Activated gamma-delta T cell treated with anti-CD3 and anti-CD28 coated beads, Interleukin-2, amount 50 U/mL, for 16 hours (primary cell): Measurements from ENCODE around the gene ALOX5.
"Not testable (repeated sequence)": the region's sequence is repeated elsewhere in the genome, so short reads cannot be mapped to it uniquely, and the experiment has no call there.

Source experiments
- DNase-seq: peaks from one replicate; pipeline ENCODE4 v3.0.0-alpha.2; 2020; ENCODE audit warnings: low read depth

The ALOX5 gene

DNA sequence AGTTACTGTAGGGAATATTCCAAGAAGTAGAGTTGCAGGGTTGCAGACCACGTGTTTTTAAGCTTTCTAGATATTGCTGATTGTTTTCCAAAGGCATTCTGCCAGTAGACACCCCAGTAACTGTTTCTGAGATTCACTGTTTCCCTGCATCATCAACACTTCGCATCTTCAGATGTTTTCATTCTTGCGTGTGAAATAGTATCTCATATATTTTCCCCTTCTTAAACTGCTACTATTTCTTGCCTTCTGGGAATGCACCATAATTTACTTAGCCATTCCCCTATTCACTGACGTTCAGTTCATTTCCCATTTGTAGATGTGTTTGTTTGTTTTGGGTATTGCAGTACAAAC, 30.7 kb downstream of the ALOX5 start:
- no peak for DNase-seq

DNA sequence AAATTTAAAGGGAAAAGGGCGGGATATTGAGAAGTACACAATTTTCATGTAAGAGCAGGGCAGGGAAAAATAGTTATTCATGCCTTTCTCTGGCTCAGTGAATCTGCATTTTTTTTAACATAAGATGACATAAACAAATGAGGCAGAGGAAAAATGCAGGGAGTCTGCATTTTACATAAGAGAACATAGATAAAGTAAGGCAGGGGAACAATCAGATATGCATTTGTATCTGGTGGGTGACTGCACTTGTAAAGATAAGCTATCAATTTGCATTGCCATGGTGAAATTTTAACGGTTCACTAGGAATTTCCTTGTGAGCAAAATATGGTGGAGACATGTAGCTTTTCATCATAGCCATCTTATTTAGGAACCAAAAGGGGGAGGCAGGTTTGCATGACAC, 33.5 kb downstream of the ALOX5 start:
- DNase-seq = no peak

DNA sequence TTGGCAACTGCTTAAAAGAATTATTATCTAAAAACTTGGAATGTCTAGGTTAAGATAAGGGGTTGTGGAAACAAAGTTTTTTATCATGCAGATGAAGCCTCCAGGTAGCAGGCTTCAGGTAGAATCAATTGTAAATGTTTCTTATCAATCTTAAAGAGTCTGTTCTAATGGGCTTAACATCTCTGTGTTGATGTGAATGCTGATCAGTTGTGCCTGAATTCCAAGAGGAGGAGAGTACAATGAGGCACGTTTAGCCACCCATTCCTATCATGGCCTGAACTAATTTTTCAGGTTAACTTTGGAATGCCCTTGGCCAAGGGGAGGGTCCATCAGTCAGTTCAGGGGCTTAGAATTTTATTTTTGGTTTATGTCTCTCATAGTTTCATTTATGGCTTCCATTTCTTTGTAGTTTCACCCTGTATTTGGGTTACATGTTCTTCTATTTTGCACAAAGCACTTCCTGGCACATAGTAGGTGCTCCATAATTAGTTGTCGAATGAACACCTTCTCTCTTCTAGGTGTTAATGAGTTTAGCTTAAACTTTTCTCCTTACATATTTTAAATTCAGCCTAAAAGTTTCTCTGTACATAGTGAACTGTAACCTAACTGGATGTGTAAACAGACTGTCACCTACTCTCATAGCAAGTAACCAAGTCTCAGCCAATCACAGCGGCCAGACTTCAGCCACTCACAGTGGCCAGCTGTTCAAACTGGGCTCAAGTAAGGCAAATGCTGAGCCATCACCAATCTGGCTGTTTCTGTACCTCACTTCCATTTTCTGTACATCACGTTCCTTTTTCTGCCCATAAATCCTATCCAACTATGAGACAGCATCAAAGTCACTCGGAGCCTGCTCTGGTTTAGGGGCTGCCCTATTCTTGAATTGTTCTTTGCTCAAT, 34.7 kb downstream of the ALOX5 start:
- no peak for DNase-seq

- not testable (repeated sequence) for DNase-seq
Observed at GRCh38 chr10:45409347-45409746, 35.3 kb downstream of the ALOX5 start.

DNA sequence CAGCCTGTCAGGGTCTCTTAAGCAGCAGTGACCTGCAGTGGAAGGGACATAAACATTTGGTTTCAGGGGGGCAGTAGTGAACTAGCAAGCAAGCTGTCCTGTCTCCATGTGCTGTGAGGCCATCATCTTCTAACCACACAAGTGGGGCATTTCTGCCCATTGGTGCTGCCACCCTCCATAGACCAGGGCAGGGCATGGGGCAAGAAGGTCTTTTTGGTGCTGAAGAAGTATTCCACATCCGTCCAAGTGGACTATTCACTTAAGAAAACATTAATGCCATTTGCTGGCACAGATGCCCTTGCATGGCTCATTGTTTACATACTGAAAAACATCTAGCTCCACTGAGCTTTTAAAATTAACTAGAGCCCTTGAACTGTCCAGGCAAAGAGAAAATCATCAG, 35.8 kb downstream of the ALOX5 start:
- DNase-seq = no peak

DNA sequence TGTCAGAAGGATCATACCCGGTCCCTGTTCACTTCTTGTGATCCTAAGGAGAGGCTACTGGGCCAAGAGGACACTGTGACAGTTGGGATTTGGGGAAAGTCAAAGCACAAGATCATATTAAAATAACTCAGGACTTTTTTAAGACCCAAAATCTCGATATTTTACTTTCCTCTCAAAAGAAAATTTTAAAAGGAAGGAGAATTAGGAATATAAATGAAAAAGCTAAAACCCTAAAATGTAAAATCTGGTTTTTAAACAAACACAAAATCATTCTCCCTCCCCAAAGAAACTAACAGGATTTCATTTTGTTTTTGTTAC, 36.4 kb downstream of the ALOX5 start:
- no peak for DNase-seq

DNA sequence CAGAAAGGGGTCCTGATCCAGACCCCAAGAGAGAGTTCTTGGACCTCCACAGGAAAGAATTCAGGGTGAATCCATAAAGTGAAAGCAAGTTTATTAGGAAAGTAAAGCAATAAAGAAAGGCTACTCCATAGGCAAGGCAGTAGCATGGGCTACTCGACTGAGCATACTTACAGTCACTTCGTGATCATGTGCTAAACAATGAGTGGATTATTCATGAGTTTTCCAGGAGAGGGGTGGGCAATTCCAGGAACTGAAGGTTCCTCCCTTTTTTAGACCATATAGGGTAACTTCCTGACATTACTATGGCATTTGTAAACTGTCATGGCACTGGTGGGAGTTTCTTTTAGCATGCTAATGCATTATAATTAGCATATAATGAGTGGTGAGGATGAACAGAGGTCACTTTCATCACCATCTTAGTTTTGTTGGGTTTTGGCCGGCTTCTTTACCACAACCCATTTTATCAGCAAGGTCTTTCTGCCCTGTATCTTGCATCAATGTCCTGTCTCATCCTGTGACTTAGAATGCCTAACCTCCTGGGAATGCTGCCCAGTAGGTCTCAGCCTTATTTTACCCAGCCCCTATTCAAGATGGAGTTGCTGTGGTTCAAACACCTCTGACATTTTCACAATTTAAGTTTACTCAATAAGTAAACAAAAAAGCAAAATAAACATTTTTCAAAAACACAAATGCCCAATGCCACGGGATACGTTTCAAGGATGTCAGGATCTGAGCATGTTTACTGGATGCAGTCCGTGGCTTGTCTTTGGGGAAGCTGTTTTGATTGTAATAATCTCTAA, 37.0 kb downstream of the ALOX5 start:
- DNase-seq = no peak

- no peak for DNase-seq
Observed at GRCh38 chr10:45411607-45411940, 37.6 kb downstream of the ALOX5 start.

GRCh38 chr10:45415062-45415461, 41.0 kb downstream of the ALOX5 start:
- DNase-seq = not testable (repeated sequence)

GRCh38 chr10:45416603-45417002, 42.6 kb downstream of the ALOX5 start:
- no peak for DNase-seq

DNA sequence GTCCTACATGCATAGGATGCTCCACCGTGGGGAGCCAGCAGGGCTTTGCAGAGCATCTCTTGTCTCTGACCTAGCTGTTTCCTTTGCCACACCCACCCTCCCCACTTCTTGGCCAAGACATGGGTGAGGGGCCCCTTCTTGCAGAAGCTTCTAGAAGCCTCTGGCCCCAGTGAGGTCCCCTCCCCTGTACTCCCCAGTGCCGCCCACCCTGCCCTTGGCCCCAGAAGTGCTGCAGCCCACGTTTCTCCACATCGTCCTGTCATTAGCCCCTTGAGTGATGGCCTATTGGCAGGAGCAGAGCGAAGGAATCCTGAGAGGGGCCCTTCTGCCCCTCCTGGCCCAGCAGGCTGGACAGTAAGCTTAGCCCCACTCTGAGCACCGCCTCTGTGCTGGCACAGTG, 43.7 kb downstream of the ALOX5 start:
- DNase-seq = no peak

GRCh38 chr10:45418417-45418848, 44.4 kb downstream of the ALOX5 start:
- DNase-seq = no peak

DNA sequence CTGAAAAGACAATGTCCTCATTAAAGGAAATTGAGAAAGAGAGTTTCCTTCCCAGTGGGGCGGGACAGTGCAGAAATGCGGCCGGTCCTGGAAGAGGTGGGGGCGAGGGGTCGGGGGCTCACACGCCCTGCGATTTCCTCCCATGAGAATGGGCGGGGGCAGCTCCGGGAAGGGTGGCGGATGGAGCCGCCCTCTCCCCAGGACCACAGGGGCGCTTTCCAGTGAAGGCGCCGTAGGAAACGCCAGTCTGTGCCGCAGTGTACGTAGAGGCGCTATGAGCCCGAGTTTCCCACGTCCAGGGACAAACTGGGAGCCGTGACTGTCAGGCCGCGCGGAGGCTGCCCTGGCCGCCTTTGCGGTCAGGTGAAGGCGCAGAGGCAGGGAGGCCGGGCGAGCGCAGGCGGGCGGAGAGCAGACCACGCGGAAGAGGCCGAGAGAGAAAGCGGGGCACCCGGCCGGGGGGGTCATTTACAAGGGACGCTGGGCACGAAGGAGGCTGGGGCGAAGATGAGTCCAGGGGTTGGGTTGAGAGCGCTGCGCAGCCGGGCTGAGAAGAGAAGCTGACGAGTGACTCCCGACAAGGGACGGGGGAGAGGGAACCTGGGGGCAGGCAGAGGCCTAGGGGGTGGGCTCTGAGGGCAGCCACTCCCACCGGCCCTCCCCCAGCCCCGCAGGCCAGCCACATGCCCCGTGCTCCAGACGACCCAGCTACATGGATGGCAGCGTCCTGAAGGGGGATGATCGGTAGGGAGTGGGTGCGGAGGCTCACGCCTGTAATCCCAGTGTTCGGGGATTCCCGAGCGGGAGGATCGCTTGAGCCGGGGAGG, 45.0 kb downstream of the ALOX5 start:
- peak; percentile 38 for DNase-seq

- no peak for DNase-seq
Observed at GRCh38 chr10:45419676-45420025, 45.6 kb downstream of the ALOX5 start.

GRCh38 chr10:45420453-45421192, 46.6 kb downstream of the ALOX5 start:
- DNase-seq = peak; percentile 40

DNA sequence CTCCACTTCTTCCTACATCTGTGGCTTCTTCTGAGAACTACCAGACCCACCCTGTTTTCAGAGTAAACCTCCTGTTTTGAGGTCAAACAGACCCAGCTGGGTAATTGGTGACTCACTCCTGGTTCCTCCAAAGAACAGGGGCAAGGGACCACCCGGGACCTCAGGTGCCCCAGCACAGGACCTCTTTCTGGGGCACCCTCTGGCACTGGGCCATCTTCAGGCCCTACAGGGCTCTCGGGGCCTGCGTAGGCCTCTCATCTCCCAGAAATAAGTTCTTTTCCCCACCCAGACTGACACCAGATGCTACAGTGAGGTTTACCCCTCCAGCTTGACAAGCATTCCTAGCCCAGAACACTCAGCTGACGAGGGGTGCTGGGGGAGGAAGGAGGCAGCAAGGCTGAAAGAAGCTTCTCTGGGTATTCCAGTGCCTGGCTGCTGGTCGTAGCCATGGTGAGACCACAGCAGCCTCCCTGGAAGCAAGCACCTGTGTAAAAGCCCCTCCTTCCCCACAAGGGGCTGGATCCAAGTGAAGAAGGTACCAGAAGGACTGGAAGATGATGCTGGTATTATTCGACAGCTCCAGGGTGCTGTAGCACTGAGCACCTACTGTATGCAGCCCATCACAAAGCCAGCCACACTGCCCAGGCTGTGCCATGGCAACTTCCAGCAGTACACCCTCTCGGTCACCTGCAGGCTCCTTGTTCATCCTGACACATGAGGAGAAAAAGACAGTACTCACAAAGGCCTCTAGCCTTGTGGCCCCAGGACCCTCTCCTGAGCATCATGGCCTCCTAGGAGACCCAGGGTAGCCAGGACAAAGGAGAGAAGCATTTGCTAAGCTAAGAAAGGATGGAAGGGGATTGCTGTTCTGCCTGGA, 47.4 kb downstream of the ALOX5 start:
- DNase-seq = no peak

DNA sequence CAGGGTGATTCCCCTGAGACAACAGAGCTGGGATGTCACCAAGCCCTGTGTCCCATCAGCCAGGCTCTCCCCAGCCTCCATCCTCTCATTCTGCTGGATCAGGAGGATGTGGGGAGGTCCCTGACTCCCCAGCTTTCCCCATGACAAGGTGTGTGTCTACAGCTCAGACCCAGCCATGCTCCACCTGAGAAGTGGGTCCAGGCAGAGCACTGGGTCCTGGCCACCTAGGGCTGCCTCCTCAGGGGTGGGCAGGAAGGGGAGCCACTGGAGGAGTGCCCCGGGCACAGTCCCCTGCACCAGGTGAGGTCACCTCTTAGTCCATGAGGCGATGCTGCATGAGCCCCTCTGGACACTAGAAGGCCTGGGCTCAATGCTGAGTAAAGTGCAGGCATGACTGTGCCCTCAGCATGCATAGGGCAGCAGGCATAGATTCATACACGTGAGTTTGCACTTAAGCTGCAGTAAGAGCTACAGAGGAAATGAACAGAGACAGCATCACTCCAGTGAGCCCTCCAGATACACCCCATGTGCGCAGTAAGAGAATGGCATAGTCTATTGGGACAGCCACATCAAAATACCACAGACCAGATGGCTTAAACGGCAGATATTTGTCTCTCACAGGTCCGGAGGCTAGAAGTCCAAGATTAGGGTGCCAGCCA, 48.3 kb downstream of the ALOX5 start:
- no peak for DNase-seq

- no peak for DNase-seq
Observed at GRCh38 chr10:45422866-45423659, 49.0 kb downstream of the ALOX5 start.

- no peak for DNase-seq
Observed at GRCh38 chr10:45423976-45424499, 50.0 kb downstream of the ALOX5 start.
